ENCODE measurements around the gene AVPR2.

Gene AVPR2

DNA sequence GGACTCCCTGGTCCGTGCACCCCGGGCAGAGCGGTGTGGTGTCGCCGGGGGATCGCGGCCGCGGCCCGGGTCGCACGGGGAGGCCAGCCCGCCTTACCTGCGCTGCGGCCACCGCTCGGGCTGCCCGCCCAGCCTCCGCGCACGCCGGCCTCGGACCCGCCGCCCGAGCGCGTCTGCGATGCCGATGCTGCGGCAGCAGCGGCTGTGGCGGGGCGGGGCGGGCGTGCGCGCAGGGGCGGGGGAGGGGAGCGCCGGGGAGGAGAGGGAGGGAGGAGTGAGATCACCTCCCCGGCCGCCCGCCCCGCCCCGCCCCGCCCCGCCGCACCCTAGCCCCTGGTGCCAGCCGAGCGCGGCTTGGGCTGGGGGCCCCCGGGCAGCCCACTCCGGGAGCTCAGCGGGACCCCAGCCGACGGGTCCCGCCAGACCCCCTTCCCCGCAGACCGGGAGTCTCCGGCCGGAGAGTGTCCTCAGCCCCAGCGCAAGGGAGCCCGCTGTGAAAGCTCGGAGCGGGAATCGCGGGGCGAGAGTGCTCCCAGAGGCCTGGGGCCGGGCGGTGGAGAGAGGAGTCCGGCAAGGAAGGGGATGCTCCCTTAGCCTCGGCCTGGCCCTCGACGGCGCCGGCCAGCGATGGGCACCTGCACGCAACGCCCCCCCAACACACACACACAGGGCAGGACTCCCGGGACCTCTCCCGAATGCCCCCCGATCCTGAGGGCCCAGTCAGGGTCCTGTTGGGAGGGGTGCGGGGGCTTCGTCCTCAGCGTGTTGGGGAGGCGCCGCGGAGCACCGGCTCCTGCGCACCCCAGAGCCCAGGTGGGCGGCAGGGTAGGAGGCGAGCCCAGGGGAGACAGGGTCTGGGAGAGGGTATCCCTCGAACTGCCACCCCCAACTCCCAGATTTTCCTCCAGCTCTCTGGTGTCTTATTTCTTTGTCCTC lies 18.2 kb upstream of the AVPR2 start, which contains the start of gene L1CAM:
Gene L1CAM (minus strand): TSS at position 206 of the 936 bp plus-strand sequence. CDS start 10,337 bp downstream, outside the sequence.
- TF ChIP-seq ZNF274 (IDR thresholded peaks at IDR 0.05; ENCODE audit: low read depth, low read length): no peak
- no peak within 1 kb of the TSS for H3K4me3 ChIP-seq (ENCODE audit: low read length)

DNA sequence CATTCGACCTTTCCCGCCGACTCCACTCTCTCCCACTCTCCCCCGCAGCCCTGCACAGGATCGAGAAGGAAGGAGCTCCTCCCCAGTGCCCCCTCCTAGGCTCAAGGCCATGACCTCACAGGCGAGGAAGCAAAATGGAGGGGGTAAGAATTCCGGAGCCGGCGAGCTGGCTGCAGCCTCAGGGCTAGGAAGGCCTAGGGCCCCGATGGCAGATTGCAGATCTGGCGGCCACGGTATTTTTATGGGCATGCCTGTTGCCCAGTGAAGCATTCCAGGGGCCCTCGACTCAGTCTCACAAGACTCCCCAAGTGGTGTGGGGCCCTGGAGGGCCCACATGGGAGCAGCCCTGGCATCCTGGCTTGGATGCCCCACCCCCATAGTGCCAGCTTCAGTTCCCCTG lies 17.6 kb upstream of the AVPR2 start:
- no peak overlapping the region for H3K4me3 ChIP-seq (ENCODE audit: low read length)
- TF ChIP-seq ZNF274 (IDR thresholded peaks at IDR 0.05; ENCODE audit: low read depth, low read length): no peak

- TF ChIP-seq ZNF274 (IDR thresholded peaks at IDR 0.05; ENCODE audit: low read depth, low read length): no peak
- H3K4me3 ChIP-seq (ENCODE audit: low read length): no peak overlapping the region
Measured at GRCh38 chrX:153887385-153887784, 17.1 kb upstream of the AVPR2 start.

DNA sequence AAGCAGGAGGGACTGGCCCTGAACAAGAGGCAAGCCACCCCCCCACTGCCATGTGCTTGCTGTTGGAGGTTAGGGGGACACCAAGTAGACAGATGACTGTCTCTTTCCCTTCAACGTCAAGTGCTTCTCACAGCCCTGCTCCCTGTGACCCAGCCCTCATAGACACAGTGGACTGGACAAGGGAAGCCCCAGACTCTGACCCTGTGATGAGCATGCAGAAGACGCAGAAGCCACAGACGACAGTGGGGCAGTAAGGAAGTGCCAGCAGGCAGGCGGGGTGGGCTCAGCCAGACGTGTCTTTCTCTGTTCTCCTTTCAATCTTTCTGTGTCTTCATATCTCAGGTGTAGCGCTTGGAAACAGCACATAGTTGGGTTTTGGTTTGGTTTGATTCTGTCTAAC lies 16.1 kb upstream of the AVPR2 start:
- no peak overlapping the region for H3K4me3 ChIP-seq (ENCODE audit: low read length)
- TF ChIP-seq ZNF274 (IDR thresholded peaks at IDR 0.05; ENCODE audit: low read depth, low read length): no peak

DNA sequence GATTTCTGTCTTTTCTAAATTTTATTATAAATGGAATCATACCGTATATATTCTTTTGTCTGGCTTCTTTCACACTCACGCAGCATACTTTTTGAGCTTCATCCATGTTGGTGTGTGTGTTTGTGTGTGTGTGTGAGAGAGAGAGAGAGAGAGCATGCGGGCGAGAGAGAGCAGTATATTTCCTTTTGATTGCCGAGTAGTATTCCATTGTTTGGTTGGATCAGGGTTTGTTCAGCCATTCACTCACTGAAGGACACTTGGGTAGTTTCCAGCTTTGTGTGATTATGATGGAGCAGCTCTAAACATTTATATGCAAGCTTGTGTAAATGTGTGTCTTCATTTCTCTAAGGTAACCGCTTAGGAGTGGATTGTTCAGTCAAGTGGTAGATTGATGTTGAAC lies 15.3 kb upstream of the AVPR2 start:
- no peak for TF ChIP-seq ZNF274 (IDR thresholded peaks at IDR 0.05; ENCODE audit: low read depth, low read length)
- no peak overlapping the region for H3K4me3 ChIP-seq (ENCODE audit: low read length)

- no peak overlapping the region for H3K4me3 ChIP-seq (ENCODE audit: low read length)
- no peak for TF ChIP-seq ZNF274 (IDR thresholded peaks at IDR 0.05; ENCODE audit: low read depth, low read length)
Measured at GRCh38 chrX:153897899-153898298, 6.6 kb upstream of the AVPR2 start.

DNA sequence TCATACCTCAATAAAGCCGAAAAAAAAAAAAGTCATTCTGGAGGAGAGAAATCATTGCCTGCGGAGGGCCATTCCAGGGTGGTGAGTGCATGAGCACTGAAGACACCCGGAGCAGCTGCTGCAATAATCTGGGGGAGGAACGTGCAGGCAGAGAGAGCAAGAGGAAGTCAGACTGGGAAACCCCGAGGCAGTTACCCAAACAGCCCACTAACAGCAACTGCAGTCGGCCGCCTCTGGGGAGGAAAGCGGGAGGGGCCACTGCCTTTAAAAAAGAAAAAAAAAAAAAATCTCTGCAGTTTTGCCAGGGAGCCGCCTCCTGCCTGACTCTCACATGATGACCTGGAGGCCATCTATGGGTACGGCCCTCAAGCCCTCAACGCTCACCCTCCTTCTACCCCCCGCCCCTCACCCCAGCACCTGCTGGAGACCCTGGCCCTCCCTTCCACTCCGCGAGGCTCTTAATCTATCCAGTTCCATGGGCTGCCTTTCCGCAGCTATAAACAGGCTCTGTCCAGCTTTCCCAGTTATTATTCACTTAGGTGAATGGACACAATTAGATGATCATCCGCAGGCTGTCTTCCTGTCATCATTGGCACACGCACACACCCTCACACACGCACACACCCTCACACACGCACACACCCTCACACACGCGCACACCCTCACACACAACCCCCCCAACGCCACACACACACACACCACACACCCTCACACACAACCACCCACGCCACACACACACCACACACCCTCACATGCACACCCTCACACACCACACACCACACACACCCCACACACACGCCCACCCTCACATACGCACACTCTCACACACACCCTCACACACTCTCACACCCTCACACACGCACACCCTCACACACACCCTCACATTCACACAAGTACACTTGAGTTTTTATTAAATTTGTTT lies 3.4 kb upstream of the AVPR2 start:
- TF ChIP-seq ZNF274 (IDR thresholded peaks at IDR 0.05; ENCODE audit: low read depth, low read length): no peak
- H3K4me3 ChIP-seq (ENCODE audit: low read length): no peak overlapping the region

DNA sequence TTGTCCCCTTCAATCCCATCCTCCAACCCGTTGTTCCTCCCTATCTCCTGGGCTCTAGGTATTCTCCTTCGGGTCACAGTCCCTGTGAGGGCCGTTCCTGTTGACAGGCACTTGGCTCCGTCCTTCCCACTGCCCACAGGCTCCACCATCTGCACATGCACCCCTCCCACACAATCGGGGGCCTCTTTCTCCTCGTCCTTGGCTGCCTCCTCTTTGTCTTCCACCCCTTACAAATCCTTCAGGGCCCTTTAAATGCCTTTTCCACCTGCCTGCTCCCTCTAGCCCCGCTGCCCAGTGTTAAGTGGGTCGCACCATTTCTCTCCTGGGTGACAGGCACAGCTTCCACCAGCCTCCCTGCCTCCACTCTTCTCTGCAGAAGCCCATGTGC lies 2.7 kb upstream of the AVPR2 start:
- no peak overlapping the region for H3K4me3 ChIP-seq (ENCODE audit: low read length)
- TF ChIP-seq ZNF274 (IDR thresholded peaks at IDR 0.05; ENCODE audit: low read depth, low read length): no peak

DNA sequence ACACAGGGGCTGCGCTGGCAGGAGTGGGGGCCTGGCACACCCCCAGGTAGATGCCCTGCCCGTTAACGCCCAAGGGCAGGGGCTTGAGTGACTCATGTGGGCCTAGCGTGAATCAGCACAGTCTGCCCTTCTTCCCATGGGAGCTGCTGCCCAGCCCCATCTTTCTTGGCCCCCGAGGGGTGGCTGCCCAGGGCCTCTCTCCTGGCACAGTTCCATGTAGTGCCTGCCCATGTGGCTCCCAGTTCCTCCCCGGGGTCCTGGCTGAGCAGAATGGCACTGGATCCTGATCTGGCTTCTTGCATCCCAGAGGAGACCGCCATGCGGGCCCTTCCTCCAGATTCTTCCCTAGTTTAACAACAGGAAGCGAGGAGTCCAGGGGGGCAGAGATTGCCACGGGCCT lies 2.1 kb upstream of the AVPR2 start:
- H3K4me3 ChIP-seq (ENCODE audit: low read length): no peak overlapping the region
- no peak for TF ChIP-seq ZNF274 (IDR thresholded peaks at IDR 0.05; ENCODE audit: low read depth, low read length)

GRCh38 chrX:153903238-153903980 lies 1.1 kb upstream of the AVPR2 start:
- no peak overlapping the region for H3K4me3 ChIP-seq (ENCODE audit: low read length)
- TF ChIP-seq ZNF274 (IDR thresholded peaks at IDR 0.05; ENCODE audit: low read depth, low read length): no peak

DNA sequence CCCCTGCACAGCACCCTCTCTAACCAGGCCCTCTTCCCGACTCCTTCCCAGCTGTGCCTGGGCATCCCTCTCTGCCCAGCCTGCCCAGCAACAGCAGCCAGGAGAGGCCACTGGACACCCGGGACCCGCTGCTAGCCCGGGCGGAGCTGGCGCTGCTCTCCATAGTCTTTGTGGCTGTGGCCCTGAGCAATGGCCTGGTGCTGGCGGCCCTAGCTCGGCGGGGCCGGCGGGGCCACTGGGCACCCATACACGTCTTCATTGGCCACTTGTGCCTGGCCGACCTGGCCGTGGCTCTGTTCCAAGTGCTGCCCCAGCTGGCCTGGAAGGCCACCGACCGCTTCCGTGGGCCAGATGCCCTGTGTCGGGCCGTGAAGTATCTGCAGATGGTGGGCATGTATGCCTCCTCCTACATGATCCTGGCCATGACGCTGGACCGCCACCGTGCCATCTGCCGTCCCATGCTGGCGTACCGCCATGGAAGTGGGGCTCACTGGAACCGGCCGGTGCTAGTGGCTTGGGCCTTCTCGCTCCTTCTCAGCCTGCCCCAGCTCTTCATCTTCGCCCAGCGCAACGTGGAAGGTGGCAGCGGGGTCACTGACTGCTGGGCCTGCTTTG lies 1.1 kb downstream of the AVPR2 start:
- TF ChIP-seq ZNF274 (IDR thresholded peaks at IDR 0.05; ENCODE audit: low read depth, low read length): no peak
- no peak overlapping the region for H3K4me3 ChIP-seq (ENCODE audit: low read length)

DNA sequence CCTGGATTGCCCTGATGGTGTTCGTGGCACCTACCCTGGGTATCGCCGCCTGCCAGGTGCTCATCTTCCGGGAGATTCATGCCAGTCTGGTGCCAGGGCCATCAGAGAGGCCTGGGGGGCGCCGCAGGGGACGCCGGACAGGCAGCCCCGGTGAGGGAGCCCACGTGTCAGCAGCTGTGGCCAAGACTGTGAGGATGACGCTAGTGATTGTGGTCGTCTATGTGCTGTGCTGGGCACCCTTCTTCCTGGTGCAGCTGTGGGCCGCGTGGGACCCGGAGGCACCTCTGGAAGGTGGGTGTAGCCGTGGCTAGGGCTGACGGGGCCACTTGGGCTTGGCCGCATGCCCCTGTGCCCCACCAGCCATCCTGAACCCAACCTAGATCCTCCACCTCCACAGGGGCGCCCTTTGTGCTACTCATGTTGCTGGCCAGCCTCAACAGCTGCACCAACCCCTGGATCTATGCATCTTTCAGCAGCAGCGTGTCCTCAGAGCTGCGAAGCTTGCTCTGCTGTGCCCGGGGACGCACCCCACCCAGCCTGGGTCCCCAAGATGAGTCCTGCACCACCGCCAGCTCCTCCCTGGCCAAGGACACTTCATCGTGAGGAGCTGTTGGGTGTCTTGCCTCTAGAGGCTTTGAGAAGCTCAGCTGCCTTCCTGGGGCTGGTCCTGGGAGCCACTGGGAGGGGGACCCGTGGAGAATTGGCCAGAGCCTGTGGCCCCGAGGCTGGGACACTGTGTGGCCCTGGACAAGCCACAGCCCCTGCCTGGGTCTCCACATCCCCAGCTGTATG lies 1.8 kb downstream of the AVPR2 start:
- TF ChIP-seq ZNF274 (IDR thresholded peaks at IDR 0.05; ENCODE audit: low read depth, low read length): no peak

GRCh38 chrX:153907456-153907855 lies 3.0 kb downstream of the AVPR2 start:
- no peak overlapping the region for H3K4me3 ChIP-seq (ENCODE audit: low read length)
- TF ChIP-seq ZNF274 (IDR thresholded peaks at IDR 0.05; ENCODE audit: low read depth, low read length): no peak

More for the DNA sequence above, 1.8 kb downstream of the AVPR2 start:
- H3K4me3 ChIP-seq (ENCODE audit: low read length): no peak overlapping the region

Data from GM08714 (cell line).